22Rv1 (cell line): ENCODE results near the gene POLR3A.

Experiments
- CTCF ChIP-seq: fragments of 450-650 bp; IDR thresholded peaks from 2 replicates; pipeline ENCODE4 v1.5.1; 2017; ENCODE audit warnings: mild to moderate bottlenecking
- ZFX ChIP-seq: fragments of 450-650 bp; IDR thresholded peaks from 2 replicates; pipeline ENCODE4 v1.6.1; 2017; ENCODE audit warnings: antibody characterized with exemption, borderline replicate concordance

- TF ChIP-seq ZFX (no peak), CTCF (no peak)
These were observed 8.8 kb upstream of the POLR3A start for GRCh38 chr10:78038105-78038504.
